ENCODE measurements around the gene DESI1. TPM values are rescaled to one million over a fixed set of nuclear protein-coding genes. Genes with fewer than 3 reads are reported as not detected.
A peak's percentile ranks its signal among the peaks of the same experiment; 100 is the strongest.

DESI1 gene
- total RNA-seq, 4 donors from 2014 or later = 25.6 to 32.9 (median 27.9) TPM

DNA sequence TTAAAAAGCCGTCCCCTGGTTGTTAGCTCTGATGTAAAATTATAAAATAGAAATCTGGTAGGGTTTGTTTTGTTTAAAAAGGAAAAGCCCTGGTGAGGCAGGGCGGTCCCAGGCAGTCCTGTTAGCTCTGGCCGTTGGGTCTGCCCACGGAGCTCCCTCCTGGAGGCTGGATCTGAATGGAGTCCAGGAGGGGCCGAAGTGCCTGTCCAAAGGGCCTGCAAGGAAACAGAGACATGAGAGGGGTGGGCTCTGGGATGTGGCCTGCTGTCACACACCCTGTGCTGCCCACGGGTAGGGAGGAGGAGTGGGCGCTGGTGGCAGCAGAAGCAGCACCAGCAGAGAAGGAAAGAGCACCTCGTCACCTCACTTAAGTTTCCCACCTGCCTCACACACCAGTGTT is 19.9 kb downstream of the DESI1 start:
- H3K36me3 ChIP-seq = peaks cover 47% of the 10 kb centered on the region
- 84% methylated on average over 8 of the region's 8 CpGs for WGBS

DNA sequence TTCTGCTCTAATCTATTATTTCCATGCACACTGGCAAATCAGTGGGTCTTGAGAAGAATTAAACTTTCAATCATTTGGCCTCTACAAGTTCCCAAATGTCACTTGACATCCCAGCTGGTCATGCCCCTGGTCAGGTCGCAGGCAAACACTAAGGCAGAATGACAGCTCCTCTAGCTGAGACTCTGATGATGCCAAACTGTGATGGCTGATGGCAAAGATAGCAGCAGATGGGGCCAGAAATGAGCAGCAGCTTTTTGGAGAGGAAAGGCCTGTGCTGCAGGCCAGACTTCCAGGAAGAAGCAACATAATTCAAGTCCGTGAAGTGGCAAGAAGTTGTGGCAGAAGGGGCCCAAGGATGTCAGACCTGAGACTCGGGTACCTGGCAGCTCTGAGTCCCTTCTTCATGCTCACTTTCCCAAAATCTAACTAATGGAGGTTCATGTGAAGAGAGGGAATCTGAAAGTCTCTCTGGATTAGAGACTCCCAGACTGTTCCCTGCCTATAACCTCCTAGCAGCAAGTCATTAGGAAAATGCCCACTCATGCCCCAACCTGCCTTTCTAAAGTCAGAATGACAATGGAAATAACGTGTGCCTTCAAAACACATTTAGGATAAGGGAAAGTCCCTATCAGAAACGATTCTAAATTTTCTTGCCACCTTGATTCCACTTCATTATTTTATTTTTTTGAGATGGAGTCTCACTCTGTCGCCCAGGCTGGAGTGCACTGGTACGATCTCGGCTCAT is 21.8 kb downstream of the DESI1 start:
- peak overlapping the region; percentile 15 for H3K27ac ChIP-seq

More for the DNA sequence above, 19.9 kb downstream of the DESI1 start:
- Histone ChIP-seq H3K9me3 (no peaks in the 10 kb centered on the region), H3K4me3 (no peak overlapping the region), H3K27me3 (no peaks in the 10 kb centered on the region), H3K4me1 (peaks cover 19% of the 10 kb centered on the region), H3K27ac (no peak overlapping the region)
- TF ChIP-seq, protein P1, sequence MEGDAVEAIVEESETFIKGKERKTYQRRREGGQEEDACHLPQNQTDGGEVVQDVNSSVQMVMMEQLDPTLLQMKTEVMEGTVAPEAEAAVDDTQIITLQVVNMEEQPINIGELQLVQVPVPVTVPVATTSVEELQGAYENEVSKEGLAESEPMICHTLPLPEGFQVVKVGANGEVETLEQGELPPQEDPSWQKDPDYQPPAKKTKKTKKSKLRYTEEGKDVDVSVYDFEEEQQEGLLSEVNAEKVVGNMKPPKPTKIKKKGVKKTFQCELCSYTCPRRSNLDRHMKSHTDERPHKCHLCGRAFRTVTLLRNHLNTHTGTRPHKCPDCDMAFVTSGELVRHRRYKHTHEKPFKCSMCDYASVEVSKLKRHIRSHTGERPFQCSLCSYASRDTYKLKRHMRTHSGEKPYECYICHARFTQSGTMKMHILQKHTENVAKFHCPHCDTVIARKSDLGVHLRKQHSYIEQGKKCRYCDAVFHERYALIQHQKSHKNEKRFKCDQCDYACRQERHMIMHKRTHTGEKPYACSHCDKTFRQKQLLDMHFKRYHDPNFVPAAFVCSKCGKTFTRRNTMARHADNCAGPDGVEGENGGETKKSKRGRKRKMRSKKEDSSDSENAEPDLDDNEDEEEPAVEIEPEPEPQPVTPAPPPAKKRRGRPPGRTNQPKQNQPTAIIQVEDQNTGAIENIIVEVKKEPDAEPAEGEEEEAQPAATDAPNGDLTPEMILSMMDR (IDR thresholded peaks at IDR 0.05) = no peak
- TF ChIP-seq EP300 (IDR thresholded peaks at IDR 0.05) = no peak
- TF ChIP-seq POLR2A (IDR thresholded peaks at IDR 0.05) = no peak
- no peak for TF ChIP-seq POLR2AphosphoS5 (IDR thresholded peaks at IDR 0.05)
- DNase-seq (ENCODE audit: low spot score in 2 of 2) = no peak

DNA sequence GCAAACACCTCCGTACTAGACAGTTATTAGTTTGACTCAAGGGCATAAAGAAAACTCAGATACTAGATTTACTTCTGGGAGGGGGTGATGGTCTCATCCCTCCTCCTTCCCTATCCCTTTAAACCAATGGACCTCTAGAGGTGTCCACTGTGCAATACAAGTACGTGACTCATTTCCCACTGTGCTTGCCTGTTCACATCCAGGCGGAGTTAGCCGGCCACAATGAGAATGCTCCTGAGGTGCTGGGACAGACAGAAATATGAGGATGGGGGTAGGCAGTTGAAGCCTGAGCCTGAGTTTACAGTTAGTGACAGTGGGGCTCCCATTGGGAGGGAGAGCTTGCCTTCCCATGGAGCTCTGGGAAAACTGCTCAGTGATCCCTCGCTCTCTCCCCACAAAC is 22.8 kb downstream of the DESI1 start:
- H3K27ac ChIP-seq = peak overlapping the region; percentile 15
- peaks cover 19% of the 10 kb centered on the region for H3K4me1 ChIP-seq
- WGBS = 81% methylated on average over 5 of the region's 5 CpGs
- TF ChIP-seq POLR2A (IDR thresholded peaks at IDR 0.05) (no peak), EP300 (IDR thresholded peaks at IDR 0.05) (no peak), POLR2AphosphoS5 (IDR thresholded peaks at IDR 0.05) (no peak)
- TF ChIP-seq, protein P1 (IDR thresholded peaks at IDR 0.05) = no peak
- no peak overlapping the region for H3K4me3 ChIP-seq
- no peaks in the 10 kb centered on the region for H3K27me3 ChIP-seq
- DNase-seq (ENCODE audit: low spot score in 2 of 2) = no peak
- peaks cover 32% of the 10 kb centered on the region for H3K36me3 ChIP-seq
- H3K9me3 ChIP-seq = no peaks in the 10 kb centered on the region

More for the DNA sequence above, 21.8 kb downstream of the DESI1 start:
- TF ChIP-seq, protein P1 (IDR thresholded peaks at IDR 0.05) = no peak
- no peak for TF ChIP-seq POLR2A (IDR thresholded peaks at IDR 0.05)
- no peak for TF ChIP-seq POLR2AphosphoS5 (IDR thresholded peaks at IDR 0.05)
- no peak for TF ChIP-seq EP300 (IDR thresholded peaks at IDR 0.05)
- 76% methylated on average over 8 of the region's 8 CpGs for WGBS
- H3K4me3 ChIP-seq = no peak overlapping the region
- H3K9me3 ChIP-seq = no peaks in the 10 kb centered on the region
- peaks cover 37% of the 10 kb centered on the region for H3K36me3 ChIP-seq
- DNase-seq (ENCODE audit: low spot score in 2 of 2) = no peak
- peaks cover 19% of the 10 kb centered on the region for H3K4me1 ChIP-seq
- H3K27me3 ChIP-seq = no peaks in the 10 kb centered on the region

DNA sequence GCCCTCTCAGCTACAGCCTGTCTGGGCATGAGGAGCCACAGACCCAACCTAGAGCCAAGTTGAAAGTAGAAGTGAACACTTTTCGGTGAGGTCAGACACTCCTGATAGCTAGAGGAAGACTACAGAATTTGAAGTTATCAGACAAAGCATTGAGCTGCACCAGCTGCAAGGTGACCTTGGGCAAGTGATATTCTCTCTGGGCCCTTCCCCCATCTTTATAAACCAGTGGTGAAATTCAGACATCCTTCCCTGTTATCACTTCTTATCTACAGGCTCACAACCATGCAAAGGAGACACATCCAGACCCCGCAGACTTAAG is 23.2 kb downstream of the DESI1 start:
- TF ChIP-seq, protein P1 (IDR thresholded peaks at IDR 0.05) = no peak
- no peak for TF ChIP-seq EP300 (IDR thresholded peaks at IDR 0.05)
- no peak for TF ChIP-seq POLR2A (IDR thresholded peaks at IDR 0.05)
- no peak for TF ChIP-seq POLR2AphosphoS5 (IDR thresholded peaks at IDR 0.05)
- H3K27ac ChIP-seq = no peak overlapping the region
- WGBS = 73% methylated on average over 1 of the region's 2 CpGs

DNA sequence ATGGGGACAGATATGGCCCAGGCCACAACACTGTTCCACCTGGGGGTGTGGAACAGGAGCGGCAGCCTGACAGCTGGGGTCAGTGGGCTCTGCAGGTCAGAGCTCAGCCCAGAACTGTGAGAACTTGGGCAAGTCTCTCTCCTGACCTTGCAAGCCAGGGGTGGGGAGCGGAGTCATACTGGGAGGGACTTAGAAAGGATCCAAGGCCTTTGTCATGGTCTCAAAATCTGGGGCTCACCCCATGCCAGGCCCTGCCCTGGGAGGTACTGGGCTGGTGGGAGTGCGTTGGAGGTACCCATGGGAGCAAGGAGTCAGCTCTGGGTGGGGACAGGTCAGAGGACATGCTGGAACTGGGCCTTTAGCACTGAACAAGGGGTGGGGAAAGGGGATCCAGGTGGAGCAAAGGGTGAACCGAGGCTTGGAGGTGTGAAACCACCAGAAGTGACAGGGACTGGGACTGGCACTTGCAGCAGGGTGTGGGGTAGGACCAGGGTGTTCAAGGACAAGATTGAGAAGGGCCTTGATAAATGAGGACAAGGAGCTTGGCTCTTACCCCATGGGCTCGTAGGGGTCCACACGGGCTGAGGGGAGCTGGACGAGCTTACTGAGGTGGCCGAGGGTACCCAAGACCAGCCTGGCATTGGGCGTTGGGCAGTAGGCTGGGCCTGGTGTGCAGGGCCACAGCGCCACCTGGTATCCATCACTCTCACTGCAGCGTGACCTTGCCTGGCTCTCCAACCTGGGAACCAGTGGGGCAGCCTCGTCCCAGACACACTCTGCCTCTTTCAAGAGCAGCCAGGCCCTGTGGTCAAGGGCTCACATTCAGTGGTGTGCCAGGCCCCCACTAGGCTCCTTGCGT is 23.8 kb downstream of the DESI1 start:
- Histone ChIP-seq H3K9me3 (no peaks in the 10 kb centered on the region), H3K27me3 (no peaks in the 10 kb centered on the region), H3K4me1 (peaks cover 19% of the 10 kb centered on the region), H3K4me3 (no peak overlapping the region), H3K27ac (peak overlapping the region; percentile 32), H3K36me3 (peaks cover 22% of the 10 kb centered on the region)
- TF ChIP-seq POLR2AphosphoS5 (IDR thresholded peaks at IDR 0.05) (no peak), EP300 (IDR thresholded peaks at IDR 0.05) (no peak), POLR2A (IDR thresholded peaks at IDR 0.05) (no peak)
- TF ChIP-seq, protein P1 (IDR thresholded peaks at IDR 0.05) = peak in 1 of 2 donors; percentile 75
- no peak for DNase-seq (ENCODE audit: low spot score in 2 of 2)
- 56% methylated on average over 12 of the region's 13 CpGs for WGBS

More for the DNA sequence above, 23.2 kb downstream of the DESI1 start:
- Histone ChIP-seq H3K27me3 (no peaks in the 10 kb centered on the region), H3K9me3 (no peaks in the 10 kb centered on the region), H3K36me3 (peaks cover 28% of the 10 kb centered on the region), H3K4me1 (peaks cover 19% of the 10 kb centered on the region), H3K4me3 (no peak overlapping the region)
- no peak for DNase-seq (ENCODE audit: low spot score in 2 of 2)
